Loucy (cell line): ENCODE data around the gene TYW1B.
"Not testable (repeated sequence)": the region's sequence is repeated elsewhere in the genome, so short reads cannot be mapped to it uniquely, and the experiment has no call there.

Experiments
- CTCF ChIP-seq: fragments of 200-600 bp; sonication (generic); conservative IDR thresholded peaks from 2 replicates; pipeline ENCODE4 v1.5.1; 2014; ENCODE audit warnings: mild to moderate bottlenecking, antibody characterized with exemption, low read length
- EZH2phosphoT487 ChIP-seq: fragments of 200-600 bp; IDR thresholded peaks from 2 replicates; pipeline ENCODE4 v1.6.1; 2018; ENCODE audit warnings: antibody characterized with exemption, mild to moderate bottlenecking, moderate library complexity, borderline replicate concordance

GRCh38 chr7:72829687-72830354, 1.8 kb upstream of the TYW1B start:
- TF ChIP-seq CTCF: peak; percentile 46; the same call in 1 of the 2 replicates
- not testable (repeated sequence) for TF ChIP-seq EZH2phosphoT487
